H9 (cell line): Measurements from ENCODE around the gene KRT31. TPM values are rescaled to one million over a fixed set of nuclear protein-coding genes. Genes with fewer than 3 reads are reported as not detected.

Experiments
- DNase-seq: peaks from one replicate; pipeline ENCODE4 v3.0.0-alpha.2; 2017
- H2AFZ ChIP-seq: one replicate; pipeline ENCODE4 v1.6.1; 2013; ENCODE audit warnings: mild to moderate bottlenecking, low read length, control low read depth, moderate library complexity
- H2AK5ac ChIP-seq: 2 replicates; pipeline ENCODE4 v1.6.1; 2013; ENCODE audit warnings: low read length, control low read depth, mixed read lengths; ENCODE audit not compliant: insufficient read length
- H2BK120ac ChIP-seq: one replicate; pipeline ENCODE4 v1.6.1; 2013; ENCODE audit warnings: low read depth, mild to moderate bottlenecking, low read length, control low read depth, inconsistent platforms; ENCODE audit not compliant: poor library complexity, severe bottlenecking
- H2BK12ac ChIP-seq: 2 replicates; pipeline ENCODE4 v1.6.1; 2013; ENCODE audit warnings: low read length, control low read depth, mixed read lengths, low read depth; ENCODE audit not compliant: insufficient read length
- H2BK15ac ChIP-seq: 2 replicates; pipeline ENCODE4 v1.6.1; 2013; ENCODE audit warnings: low read depth, low read length, control low read depth
- H2BK20ac ChIP-seq: one replicate; pipeline ENCODE4 v1.6.1; 2013; ENCODE audit warnings: low read depth, mild to moderate bottlenecking, low read length, control low read depth, inconsistent platforms; ENCODE audit not compliant: poor library complexity, severe bottlenecking
- H2BK5ac ChIP-seq: 2 replicates; pipeline ENCODE4 v1.6.1; 2013; ENCODE audit warnings: low read length, control low read depth, mixed read lengths; ENCODE audit not compliant: insufficient read length
- H3K14ac ChIP-seq: 2 replicates; pipeline ENCODE4 v1.6.1; 2013; ENCODE audit warnings: low read length, control low read depth; ENCODE audit not compliant: insufficient read depth
- H3K18ac ChIP-seq: 2 replicates; pipeline ENCODE4 v1.6.1; 2013; ENCODE audit warnings: low read depth, mild to moderate bottlenecking, mixed read lengths, low read length, control low read depth; ENCODE audit not compliant: insufficient read length
- H3K23ac ChIP-seq: 2 replicates; pipeline ENCODE4 v1.6.1; 2013; ENCODE audit warnings: low read length, control low read depth, mixed read lengths, low read depth; ENCODE audit not compliant: insufficient read length
- H3K23me2 ChIP-seq: 2 replicates; pipeline ENCODE4 v1.6.1; 2013; ENCODE audit warnings: low read depth, mild to moderate bottlenecking, mixed read lengths, low read length, control low read depth; ENCODE audit not compliant: insufficient read length, poor library complexity, severe bottlenecking
- H3K27ac ChIP-seq: 2 replicates; pipeline ENCODE4 v1.5.1; 2013; ENCODE audit warnings: low read length, control low read depth, mixed read lengths, low read depth; ENCODE audit not compliant: insufficient read length
- H3K27me3 ChIP-seq: 2 replicates; pipeline ENCODE4 v1.6.1; 2013; ENCODE audit warnings: low read length, control low read depth, inconsistent platforms; ENCODE audit not compliant: insufficient read depth
- H3K4ac ChIP-seq: 2 replicates; pipeline ENCODE4 v1.6.1; 2013; ENCODE audit warnings: low read depth, mild to moderate bottlenecking, control low read depth, inconsistent platforms, low read length, moderate library complexity
- H3K4me1 ChIP-seq: 2 replicates; pipeline ENCODE4 v1.6.1; 2013; ENCODE audit warnings: low read length, control low read depth, inconsistent platforms; ENCODE audit not compliant: insufficient read depth
- H3K4me2 ChIP-seq: 2 replicates; pipeline ENCODE4 v1.6.1; 2013; ENCODE audit warnings: low read length, control low read depth, mixed read lengths; ENCODE audit not compliant: insufficient read length, insufficient read depth
- H3K56ac ChIP-seq: 2 replicates; pipeline ENCODE4 v1.6.1; 2013; ENCODE audit warnings: low read depth, mild to moderate bottlenecking, mixed read lengths, low read length, control low read depth; ENCODE audit not compliant: insufficient read length
- H3K79me1 ChIP-seq: 2 replicates; pipeline ENCODE4 v1.6.1; 2013; ENCODE audit warnings: low read depth, mild to moderate bottlenecking, moderate library complexity, low read length, control low read depth, inconsistent platforms; ENCODE audit not compliant: insufficient read depth, poor library complexity, severe bottlenecking
- H3K79me2 ChIP-seq: 2 replicates; pipeline ENCODE4 v1.6.1; 2013; ENCODE audit warnings: low read length, control low read depth, inconsistent platforms; ENCODE audit not compliant: insufficient read depth
- H3K9ac ChIP-seq: 2 replicates; pipeline ENCODE4 v1.6.1; 2013; ENCODE audit warnings: low read length, control low read depth, mixed read lengths; ENCODE audit not compliant: insufficient read length; ENCODE audit errors: extremely low read depth
- H3K9me3 ChIP-seq: one replicate; pipeline ENCODE4 v1.6.1; 2013; ENCODE audit warnings: low read depth, low read length, inconsistent platforms; ENCODE audit not compliant: control insufficient read depth
- H3T11ph ChIP-seq: one replicate; pipeline ENCODE4 v1.6.1; 2013; ENCODE audit warnings: mild to moderate bottlenecking, low read length, control low read depth, inconsistent platforms
- H4K20me1 ChIP-seq: one replicate; pipeline ENCODE4 v1.6.1; 2013; ENCODE audit not compliant: control insufficient read depth, insufficient read length, insufficient read depth
- H4K5ac ChIP-seq: 2 replicates; pipeline ENCODE4 v1.6.1; 2013; ENCODE audit warnings: low read depth, mild to moderate bottlenecking, mixed read lengths, low read length, control low read depth; ENCODE audit not compliant: insufficient read length
- H4K8ac ChIP-seq: replicated peaks from 2 replicates; pipeline ENCODE4 v1.6.1; 2013; ENCODE audit warnings: low read length, control low read depth, mixed read lengths, low read depth; ENCODE audit not compliant: insufficient read length
- H4K91ac ChIP-seq: 2 replicates; pipeline ENCODE4 v1.6.1; 2013; ENCODE audit warnings: low read depth, mild to moderate bottlenecking, moderate library complexity, mixed read lengths, low read length, control low read depth; ENCODE audit not compliant: insufficient read length
- H3K27ac Mint-ChIP-seq, 3 experiments: 2 replicates in 2 of 3; 3 replicates in 1 of 3; pipeline ENCODE4 v1.8.0; 2020 to 2021; ENCODE audit warnings: mixed read lengths in 3 of 3, mild to moderate bottlenecking in 1 of 3, moderate library complexity in 1 of 3
- H3K27me3 Mint-ChIP-seq: 2 replicates; pipeline ENCODE4 v1.8.0; 2021; ENCODE audit warnings: low read depth, mild to moderate bottlenecking, moderate library complexity, mixed read lengths
- H3K36me3 Mint-ChIP-seq, 3 experiments: 2 replicates in 2 of 3; 3 replicates in 1 of 3; pipeline ENCODE4 v1.8.0; 2020 to 2021; ENCODE audit warnings: low read depth in 3 of 3, mixed read lengths in 3 of 3; ENCODE audit not compliant: insufficient read depth in 1 of 3
- H3K4me1 Mint-ChIP-seq, 2 experiments: 2 replicates each; pipeline ENCODE4 v1.8.0; 2020; ENCODE audit warnings: mixed read lengths in 2 of 2
- H3K4me3 Mint-ChIP-seq, 2 experiments: 2 replicates in 1 of 2; 3 replicates in 1 of 2; pipeline ENCODE4 v1.8.0; 2020 to 2021; ENCODE audit warnings: mild to moderate bottlenecking in 2 of 2, mixed read lengths in 2 of 2, moderate library complexity in 1 of 2
- H3K9me3 Mint-ChIP-seq, 2 experiments: 2 replicates in 1 of 2; 3 replicates in 1 of 2; pipeline ENCODE4 v1.8.0; 2020; ENCODE audit warnings: mild to moderate bottlenecking in 2 of 2, mixed read lengths in 2 of 2, moderate library complexity in 1 of 2
- WGBS: extraction: QIAGEN DNeasy Blood & Tissue Kit; methylation state at CpG from one replicate; pipeline ENCODE4 v1.1.7; 2013; ENCODE audit warnings: missing lambda C conversion rate, low lambda C conversion rate, mixed read lengths; ENCODE audit not compliant: insufficient read length; ENCODE audit errors: extremely low coverage; 5-methylcytosine and 5-hydroxymethylcytosine counted together
- total RNA-seq: library from RNA; stranded (reverse); gene quantifications from 2 replicates; pipeline ENCODE4 v1.2.1, GENCODE V29; 2021
- TF ChIP-seq, protein P1 (sequence below): fragments of 200-600 bp; sonication (generic); conservative IDR thresholded peaks from 3 replicates; pipeline ENCODE4 v1.8.0; 2021; ENCODE audit warnings: antibody characterized with exemption, mild to moderate bottlenecking

The KRT31 gene
- total RNA-seq, 1 experiment from 2014 or later, result not detected

DNA sequence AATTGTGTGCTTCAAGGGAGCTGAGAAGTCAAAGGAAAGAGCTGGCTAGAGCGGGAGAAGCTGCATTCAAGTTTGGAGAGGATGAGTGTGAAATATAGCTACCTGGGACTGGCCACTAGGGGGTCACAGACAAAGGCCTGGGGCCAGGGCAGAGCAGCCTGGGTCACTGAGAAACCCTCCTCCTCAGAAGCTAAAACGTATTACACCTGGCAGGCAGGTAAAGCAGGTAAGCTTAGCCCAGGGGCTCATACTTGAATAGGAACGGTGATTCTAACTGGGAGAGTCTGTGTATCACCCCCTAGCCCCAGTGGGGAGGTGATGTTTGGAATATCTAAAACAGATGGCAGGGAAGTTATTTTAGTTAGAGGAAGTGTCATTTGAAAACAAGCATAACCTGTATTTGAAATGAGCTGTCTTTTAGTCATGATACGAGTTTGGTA is 20.2 kb upstream of the KRT31 start:
- no peak overlapping the region for H3T11ph ChIP-seq
- H2BK12ac ChIP-seq, result no peak overlapping the region
- peaks cover 20 to 22% of the 10 kb centered on the region in 2 experiments for H3K4me1 Mint-ChIP-seq
- H3K14ac ChIP-seq, result no peak overlapping the region
- no peaks in the 10 kb centered on the region for H3K36me3 Mint-ChIP-seq
- H2BK120ac ChIP-seq, result no peak overlapping the region
- WGBS, result no CpG with 5 or more reads among the region's 4 CpGs
- H4K20me1 ChIP-seq, result no peaks in the 10 kb centered on the region
- no peaks in the 10 kb centered on the region for H3K79me2 ChIP-seq
- H3K18ac ChIP-seq, result no peak overlapping the region
- no peak overlapping the region for H2AFZ ChIP-seq
- no peak overlapping the region for H4K5ac ChIP-seq
- no peak overlapping the region for H3K4ac ChIP-seq
- H3K9me3 Mint-ChIP-seq, result no peaks in the 10 kb centered on the region
- no peak overlapping the region for H3K9ac ChIP-seq
- H2AK5ac ChIP-seq, result no peak overlapping the region
- no peaks in the 10 kb centered on the region for H3K79me1 ChIP-seq
- no peak overlapping the region for H3K23ac ChIP-seq
- H2BK5ac ChIP-seq, result no peak overlapping the region
- no peak overlapping the region for H3K27ac ChIP-seq
- no peak overlapping the region for H3K56ac ChIP-seq
- peaks cover 4% of the 10 kb centered on the region for H3K4me1 ChIP-seq
- peak; percentile 88 for DNase-seq
- TF ChIP-seq, protein P1, sequence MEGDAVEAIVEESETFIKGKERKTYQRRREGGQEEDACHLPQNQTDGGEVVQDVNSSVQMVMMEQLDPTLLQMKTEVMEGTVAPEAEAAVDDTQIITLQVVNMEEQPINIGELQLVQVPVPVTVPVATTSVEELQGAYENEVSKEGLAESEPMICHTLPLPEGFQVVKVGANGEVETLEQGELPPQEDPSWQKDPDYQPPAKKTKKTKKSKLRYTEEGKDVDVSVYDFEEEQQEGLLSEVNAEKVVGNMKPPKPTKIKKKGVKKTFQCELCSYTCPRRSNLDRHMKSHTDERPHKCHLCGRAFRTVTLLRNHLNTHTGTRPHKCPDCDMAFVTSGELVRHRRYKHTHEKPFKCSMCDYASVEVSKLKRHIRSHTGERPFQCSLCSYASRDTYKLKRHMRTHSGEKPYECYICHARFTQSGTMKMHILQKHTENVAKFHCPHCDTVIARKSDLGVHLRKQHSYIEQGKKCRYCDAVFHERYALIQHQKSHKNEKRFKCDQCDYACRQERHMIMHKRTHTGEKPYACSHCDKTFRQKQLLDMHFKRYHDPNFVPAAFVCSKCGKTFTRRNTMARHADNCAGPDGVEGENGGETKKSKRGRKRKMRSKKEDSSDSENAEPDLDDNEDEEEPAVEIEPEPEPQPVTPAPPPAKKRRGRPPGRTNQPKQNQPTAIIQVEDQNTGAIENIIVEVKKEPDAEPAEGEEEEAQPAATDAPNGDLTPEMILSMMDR, result peak; percentile 81
- H3K27me3 Mint-ChIP-seq, result peaks cover 5% of the 10 kb centered on the region
- no peak overlapping the region for H2BK20ac ChIP-seq
- H3K9me3 ChIP-seq, result no peaks in the 10 kb centered on the region
- no peak overlapping the region for H4K8ac ChIP-seq
- no peak overlapping the region for H3K4me3 Mint-ChIP-seq
- no peak overlapping the region for H2BK15ac ChIP-seq
- no peaks in the 10 kb centered on the region for H3K27me3 ChIP-seq
- no peaks in the 10 kb centered on the region for H3K23me2 ChIP-seq
- H3K4me2 ChIP-seq, result no peak overlapping the region
- H3K27ac Mint-ChIP-seq, result no peak overlapping the region
- H4K91ac ChIP-seq, result no peak overlapping the region
